Esophagus squamous epithelium (tissue), 5 donors: ENCODE measurements around the gene EBF4. TPM values are rescaled to one million over a fixed set of nuclear protein-coding genes. Genes with fewer than 3 reads are reported as not detected.

Source experiments
- DNase-seq: peaks from one replicate; lab custom pipeline; 2025; lab: John Stamatoyannopoulos, UW
- H3K27ac ChIP-seq, 4 donors: fragments of 200-600 bp; sonication (generic); one replicate each; pipeline ENCODE4 v1.5.1; 2016 to 2019; ENCODE audit warnings: mild to moderate bottlenecking in 1 of 4
- H3K27me3 ChIP-seq, 4 donors: fragments of 200-600 bp; sonication (generic); 1 replicate in 3 of 4; 2 replicates in 1 of 4; pipeline versions ENCODE4 v1.5.1 to v1.6.0; 2017 to 2021; ENCODE audit warnings: antibody characterized with exemption in 1 of 4
- H3K36me3 ChIP-seq, 3 donors: fragments of 200-600 bp; sonication (generic); one replicate each; pipeline ENCODE4 v1.5.1; 2016 to 2019
- H3K4me1 ChIP-seq, 3 donors: fragments of 200-600 bp; sonication (generic); one replicate each; pipeline ENCODE4 v1.5.1; 2017 to 2019
- H3K4me3 ChIP-seq, 4 donors: fragments of 200-600 bp; sonication (generic); 1 replicate in 3 of 4; 2 replicates in 1 of 4; pipeline ENCODE4 v1.5.1; 2016 to 2019; ENCODE audit warnings: mild to moderate bottlenecking in 2 of 4, moderate library complexity in 1 of 4
- H3K9me3 ChIP-seq, 3 donors: fragments of 200-600 bp; sonication (generic); one replicate each; pipeline ENCODE4 v1.5.1; 2016 to 2019
- CTCF ChIP-seq, 6 experiments: fragments of 450-650 bp in 4 of 6; fragments of 200-600 bp in 2 of 6; sonication (generic) in 2 of 6; IDR thresholded peaks; one replicate each; pipeline ENCODE4 v1.5.1; 2016 to 2019; ENCODE audit warnings: antibody characterized with exemption in 6 of 6, mild to moderate bottlenecking in 4 of 6, moderate library complexity in 4 of 6
- POLR2A ChIP-seq, 4 donors: fragments of 450-650 bp; IDR thresholded peaks; one replicate each; pipeline ENCODE4 v1.6.1; 2017; ENCODE audit warnings: antibody characterized with exemption in 4 of 4, mild to moderate bottlenecking in 4 of 4, moderate library complexity in 3 of 4
- WGBS, 2 donors: methylation state at CpG; one replicate each; pipeline ENCODE4 v1.1.5; 2018; 5-methylcytosine and 5-hydroxymethylcytosine counted together
- intact Hi-C: fragments of 100-400 bp; cut with DNase I; formaldehyde crosslinking; loops from one replicate; pipeline ENCODE4 v1.15.0; 2022
- total RNA-seq, 4 donors: library from RNA; depleted of rRNA; stranded (reverse); fragments of >200 nt; gene quantifications; one replicate each; pipeline ENCODE4 v1.1.0, GENCODE V29; 2016
- donor health status: DM: yes; HTN: yes; CAD: no.

EBF4 gene
- total RNA-seq, 4 donors from 2014 or later: 3.2 to 10.4 (median 7.2) TPM

- WGBS, 2 donors: 96% methylated on average over 8 of the region's 10 CpGs; no CpG with 5 or more reads in 1 of the 2 donors
- Histone ChIP-seq H3K27me3 (peaks cover 0 to 84% (median 3%) of the 10 kb centered on the region in 4 donors), H3K36me3 (no peaks in the 10 kb centered on the region), H3K4me3 (no peak overlapping the region), H3K9me3 (no peaks in the 10 kb centered on the region), H3K27ac (no peak overlapping the region), H3K4me1 (peaks cover 0 to 4% (median 0%) of the 10 kb centered on the region in 3 donors)
- DNase-seq: no peak
- intact Hi-C loops: no loop called here
- TF ChIP-seq POLR2A (IDR thresholded peaks at IDR 0.05) (no peak), CTCF (IDR thresholded peaks at IDR 0.05) (no peak)
Observed at GRCh38 chr20:2759143-2759542, 66.6 kb downstream of the EBF4 start.

GRCh38 chr20:2759603-2760296 is 67.2 kb downstream of the EBF4 start:
- H3K9me3 ChIP-seq: no peaks in the 10 kb centered on the region
- peaks cover 0 to 83% (median 0%) of the 10 kb centered on the region in 4 donors for H3K27me3 ChIP-seq
- 72 to 79% methylated on average over 9 to 16 of the region's 19 CpGs for WGBS, 2 donors
- no peaks in the 10 kb centered on the region for H3K36me3 ChIP-seq
- intact Hi-C loops: no loop called here
- no peak for DNase-seq
- H3K4me3 ChIP-seq: no peak overlapping the region
- no peaks in the 10 kb centered on the region for H3K4me1 ChIP-seq
- no peak overlapping the region for H3K27ac ChIP-seq
- no peak for TF ChIP-seq POLR2A (IDR thresholded peaks at IDR 0.05)
- no peak for TF ChIP-seq CTCF (IDR thresholded peaks at IDR 0.05)

- no peak for DNase-seq
- no peak overlapping the region for H3K4me3 ChIP-seq
- H3K9me3 ChIP-seq: no peaks in the 10 kb centered on the region
- H3K36me3 ChIP-seq: no peaks in the 10 kb centered on the region
- H3K4me1 ChIP-seq: no peaks in the 10 kb centered on the region
- no peak overlapping the region for H3K27ac ChIP-seq
- WGBS, 2 donors: 83 to 91% methylated on average over 5 to 7 of the region's 7 CpGs
- intact Hi-C loops: no loop called here
- TF ChIP-seq POLR2A (IDR thresholded peaks at IDR 0.05) (no peak), CTCF (IDR thresholded peaks at IDR 0.05) (no peak)
- peaks cover 0 to 83% (median 0%) of the 10 kb centered on the region in 4 donors for H3K27me3 ChIP-seq
Observed at GRCh38 chr20:2760297-2760951, 67.8 kb downstream of the EBF4 start.

- Histone ChIP-seq H3K4me1 (no peaks in the 10 kb centered on the region), H3K4me3 (no peak overlapping the region), H3K27ac (no peak overlapping the region), H3K27me3 (peaks cover 0 to 83% (median 0%) of the 10 kb centered on the region in 4 donors), H3K36me3 (no peaks in the 10 kb centered on the region), H3K9me3 (no peaks in the 10 kb centered on the region)
- intact Hi-C loops: no loop called here
- no peak for TF ChIP-seq CTCF (IDR thresholded peaks at IDR 0.05)
- no peak for DNase-seq
- 100% methylated on average over 1 of the region's 2 CpGs for WGBS, 2 donors
Observed at GRCh38 chr20:2760952-2761305, 68.3 kb downstream of the EBF4 start.

GRCh38 chr20:2761885-2762284 is 69.3 kb downstream of the EBF4 start:
- TF ChIP-seq POLR2A (IDR thresholded peaks at IDR 0.05) (no peak), CTCF (IDR thresholded peaks at IDR 0.05) (no peak)
- Histone ChIP-seq H3K27me3 (peaks cover 0 to 76% (median 0%) of the 10 kb centered on the region in 4 donors), H3K9me3 (no peaks in the 10 kb centered on the region), H3K4me3 (no peak overlapping the region), H3K27ac (no peak overlapping the region), H3K4me1 (no peaks in the 10 kb centered on the region), H3K36me3 (no peaks in the 10 kb centered on the region)
- no peak for DNase-seq
- WGBS, 2 donors: 83 to 86% methylated on average over 1 to 4 of the region's 4 CpGs
- intact Hi-C loops: no loop called here
